Lower leg skin (tissue), 3 donors: ENCODE measurements around the gene RHOH.
"Not testable (repeated sequence)": the region's sequence is repeated elsewhere in the genome, so short reads cannot be mapped to it uniquely, and the experiment has no call there.

Source experiments
- POLR2A ChIP-seq, 2 donors: fragments of 450-650 bp; IDR thresholded peaks; one replicate each; pipeline ENCODE4 v1.6.1; 2016 to 2017; ENCODE audit warnings: antibody characterized with exemption in 2 of 2, mild to moderate bottlenecking in 1 of 2, moderate library complexity in 1 of 2
- TF ChIP-seq, protein P1 (sequence below), 3 donors: fragments of 450-650 bp; IDR thresholded peaks; one replicate each; pipeline ENCODE4 v1.5.1; 2016; ENCODE audit warnings: antibody characterized with exemption in 3 of 3, mild to moderate bottlenecking in 3 of 3, moderate library complexity in 2 of 3

DNA sequence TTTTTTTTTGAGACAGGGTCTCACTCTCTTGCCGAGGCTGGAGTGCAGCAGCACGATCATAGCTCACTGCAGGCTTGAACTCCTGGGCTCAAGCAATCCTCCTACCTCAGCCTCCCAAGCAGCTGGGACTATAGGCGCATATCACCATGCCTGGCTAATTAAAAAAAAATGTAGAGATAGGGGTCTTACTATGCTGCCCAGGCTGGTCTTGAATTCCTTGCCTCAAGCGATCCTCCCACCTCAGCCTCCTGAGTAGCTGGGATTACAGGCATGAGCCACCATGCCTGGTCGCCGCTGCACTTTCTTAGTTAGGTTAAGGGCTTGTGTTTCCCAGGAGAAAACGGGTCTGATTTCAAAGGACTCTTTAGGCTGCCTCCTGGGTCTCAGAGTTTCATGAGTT lies 86.0 kb downstream of the RHOH start:
- TF ChIP-seq, protein P1, sequence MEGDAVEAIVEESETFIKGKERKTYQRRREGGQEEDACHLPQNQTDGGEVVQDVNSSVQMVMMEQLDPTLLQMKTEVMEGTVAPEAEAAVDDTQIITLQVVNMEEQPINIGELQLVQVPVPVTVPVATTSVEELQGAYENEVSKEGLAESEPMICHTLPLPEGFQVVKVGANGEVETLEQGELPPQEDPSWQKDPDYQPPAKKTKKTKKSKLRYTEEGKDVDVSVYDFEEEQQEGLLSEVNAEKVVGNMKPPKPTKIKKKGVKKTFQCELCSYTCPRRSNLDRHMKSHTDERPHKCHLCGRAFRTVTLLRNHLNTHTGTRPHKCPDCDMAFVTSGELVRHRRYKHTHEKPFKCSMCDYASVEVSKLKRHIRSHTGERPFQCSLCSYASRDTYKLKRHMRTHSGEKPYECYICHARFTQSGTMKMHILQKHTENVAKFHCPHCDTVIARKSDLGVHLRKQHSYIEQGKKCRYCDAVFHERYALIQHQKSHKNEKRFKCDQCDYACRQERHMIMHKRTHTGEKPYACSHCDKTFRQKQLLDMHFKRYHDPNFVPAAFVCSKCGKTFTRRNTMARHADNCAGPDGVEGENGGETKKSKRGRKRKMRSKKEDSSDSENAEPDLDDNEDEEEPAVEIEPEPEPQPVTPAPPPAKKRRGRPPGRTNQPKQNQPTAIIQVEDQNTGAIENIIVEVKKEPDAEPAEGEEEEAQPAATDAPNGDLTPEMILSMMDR (IDR thresholded peaks at IDR 0.05): not testable (repeated sequence)
- not testable (repeated sequence) for TF ChIP-seq POLR2A (IDR thresholded peaks at IDR 0.05)
